ENCODE results near the gene PGAM5. TPM values are rescaled to one million over a fixed set of nuclear protein-coding genes. Genes with fewer than 3 reads are reported as not detected.

PGAM5 gene
- polyA plus RNA-seq, 1 donor from 2014 or later = 32.5 TPM

DNA sequence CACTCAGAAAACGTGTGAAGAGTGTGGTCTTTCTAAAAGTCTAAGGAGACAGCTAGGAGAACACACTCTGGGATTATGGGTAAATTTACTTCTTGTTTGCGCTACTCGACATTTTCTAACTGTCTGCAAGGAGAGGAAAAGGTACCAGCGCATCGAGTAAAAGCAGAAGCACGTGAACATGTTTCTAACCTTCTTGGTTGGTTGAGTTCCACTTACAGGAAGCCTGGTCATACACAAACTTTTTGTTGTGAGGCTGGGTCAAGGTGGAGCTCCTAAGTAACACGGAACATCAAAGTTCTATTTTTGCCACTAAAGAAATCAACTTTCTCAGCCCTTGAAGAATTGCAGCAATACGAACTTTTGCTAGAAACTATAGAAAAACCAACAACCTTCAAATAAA is 31.0 kb downstream of the PGAM5 start:
- H3K4me2 ChIP-seq (ENCODE audit: low read length) = no peak overlapping the region
- H3K27ac ChIP-seq (ENCODE audit: low read length) = no peak overlapping the region
- H3K9me2 ChIP-seq (ENCODE audit: insufficient read depth, low read length) = no peaks in the 10 kb centered on the region
- H3K36me3 ChIP-seq (ENCODE audit: insufficient read depth, low read length) = peaks cover 12% of the 10 kb centered on the region
- TF ChIP-seq RAD21 (conservative IDR thresholded peaks at IDR 0.05) = no peak
- no peak for TF ChIP-seq TAF1 (IDR thresholded peaks at IDR 0.05; ENCODE audit: low read depth)
- TF ChIP-seq, protein P1, sequence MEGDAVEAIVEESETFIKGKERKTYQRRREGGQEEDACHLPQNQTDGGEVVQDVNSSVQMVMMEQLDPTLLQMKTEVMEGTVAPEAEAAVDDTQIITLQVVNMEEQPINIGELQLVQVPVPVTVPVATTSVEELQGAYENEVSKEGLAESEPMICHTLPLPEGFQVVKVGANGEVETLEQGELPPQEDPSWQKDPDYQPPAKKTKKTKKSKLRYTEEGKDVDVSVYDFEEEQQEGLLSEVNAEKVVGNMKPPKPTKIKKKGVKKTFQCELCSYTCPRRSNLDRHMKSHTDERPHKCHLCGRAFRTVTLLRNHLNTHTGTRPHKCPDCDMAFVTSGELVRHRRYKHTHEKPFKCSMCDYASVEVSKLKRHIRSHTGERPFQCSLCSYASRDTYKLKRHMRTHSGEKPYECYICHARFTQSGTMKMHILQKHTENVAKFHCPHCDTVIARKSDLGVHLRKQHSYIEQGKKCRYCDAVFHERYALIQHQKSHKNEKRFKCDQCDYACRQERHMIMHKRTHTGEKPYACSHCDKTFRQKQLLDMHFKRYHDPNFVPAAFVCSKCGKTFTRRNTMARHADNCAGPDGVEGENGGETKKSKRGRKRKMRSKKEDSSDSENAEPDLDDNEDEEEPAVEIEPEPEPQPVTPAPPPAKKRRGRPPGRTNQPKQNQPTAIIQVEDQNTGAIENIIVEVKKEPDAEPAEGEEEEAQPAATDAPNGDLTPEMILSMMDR (IDR thresholded peaks at IDR 0.05; ENCODE audit: poor library complexity, severe bottlenecking) = no peak
- TF ChIP-seq POLR2AphosphoS5 (IDR thresholded peaks at IDR 0.05) = no peak
- no peak for TF ChIP-seq EP300 (conservative IDR thresholded peaks at IDR 0.05; ENCODE audit: poor library complexity, severe bottlenecking)
- no peak for TF ChIP-seq SMC3 (conservative IDR thresholded peaks at IDR 0.05; ENCODE audit: poor library complexity)
- TF ChIP-seq, protein P2, sequence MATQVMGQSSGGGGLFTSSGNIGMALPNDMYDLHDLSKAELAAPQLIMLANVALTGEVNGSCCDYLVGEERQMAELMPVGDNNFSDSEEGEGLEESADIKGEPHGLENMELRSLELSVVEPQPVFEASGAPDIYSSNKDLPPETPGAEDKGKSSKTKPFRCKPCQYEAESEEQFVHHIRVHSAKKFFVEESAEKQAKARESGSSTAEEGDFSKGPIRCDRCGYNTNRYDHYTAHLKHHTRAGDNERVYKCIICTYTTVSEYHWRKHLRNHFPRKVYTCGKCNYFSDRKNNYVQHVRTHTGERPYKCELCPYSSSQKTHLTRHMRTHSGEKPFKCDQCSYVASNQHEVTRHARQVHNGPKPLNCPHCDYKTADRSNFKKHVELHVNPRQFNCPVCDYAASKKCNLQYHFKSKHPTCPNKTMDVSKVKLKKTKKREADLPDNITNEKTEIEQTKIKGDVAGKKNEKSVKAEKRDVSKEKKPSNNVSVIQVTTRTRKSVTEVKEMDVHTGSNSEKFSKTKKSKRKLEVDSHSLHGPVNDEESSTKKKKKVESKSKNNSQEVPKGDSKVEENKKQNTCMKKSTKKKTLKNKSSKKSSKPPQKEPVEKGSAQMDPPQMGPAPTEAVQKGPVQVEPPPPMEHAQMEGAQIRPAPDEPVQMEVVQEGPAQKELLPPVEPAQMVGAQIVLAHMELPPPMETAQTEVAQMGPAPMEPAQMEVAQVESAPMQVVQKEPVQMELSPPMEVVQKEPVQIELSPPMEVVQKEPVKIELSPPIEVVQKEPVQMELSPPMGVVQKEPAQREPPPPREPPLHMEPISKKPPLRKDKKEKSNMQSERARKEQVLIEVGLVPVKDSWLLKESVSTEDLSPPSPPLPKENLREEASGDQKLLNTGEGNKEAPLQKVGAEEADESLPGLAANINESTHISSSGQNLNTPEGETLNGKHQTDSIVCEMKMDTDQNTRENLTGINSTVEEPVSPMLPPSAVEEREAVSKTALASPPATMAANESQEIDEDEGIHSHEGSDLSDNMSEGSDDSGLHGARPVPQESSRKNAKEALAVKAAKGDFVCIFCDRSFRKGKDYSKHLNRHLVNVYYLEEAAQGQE (IDR thresholded peaks at IDR 0.05; ENCODE audit: borderline replicate concordance) = no peak
- TF ChIP-seq EZH2 (IDR thresholded peaks at IDR 0.05; ENCODE audit: borderline replicate concordance, insufficient read depth, low read length, poor library complexity, severe bottlenecking) = no peak
- no peak for TF ChIP-seq MXI1 (conservative IDR thresholded peaks at IDR 0.05; ENCODE audit: poor library complexity, severe bottlenecking)
- no peak overlapping the region for H2AFZ ChIP-seq (ENCODE audit: low read depth, low read length)
- H3F3A ChIP-seq (ENCODE audit: insufficient read depth, low read length, poor library complexity, severe bottlenecking) = no peaks in the 10 kb centered on the region
- H3K9ac ChIP-seq (ENCODE audit: low read length) = no peak overlapping the region
- no peaks in the 10 kb centered on the region for H3K79me2 ChIP-seq (replicated peaks; ENCODE audit: insufficient read depth, low read length)
- H3K9me3 ChIP-seq (ENCODE audit: low read length) = no peaks in the 10 kb centered on the region
- H4K20me1 ChIP-seq (ENCODE audit: insufficient read depth) = no peaks in the 10 kb centered on the region
- H3K4me3 ChIP-seq (ENCODE audit: low read length) = no peak overlapping the region
- no peaks in the 10 kb centered on the region for H3K27me3 ChIP-seq (ENCODE audit: insufficient read depth, low read depth, low read length)

GRCh38 chr12:132743831-132744230 is 33.2 kb downstream of the PGAM5 start:
- H3K9ac ChIP-seq (ENCODE audit: low read length) = no peak overlapping the region
- H3K79me2 ChIP-seq (replicated peaks; ENCODE audit: insufficient read depth, low read length) = no peaks in the 10 kb centered on the region
- TF ChIP-seq SMC3 (conservative IDR thresholded peaks at IDR 0.05; ENCODE audit: poor library complexity) = no peak
- TF ChIP-seq, protein P2 (IDR thresholded peaks at IDR 0.05; ENCODE audit: borderline replicate concordance) = no peak
- TF ChIP-seq, protein P1 (IDR thresholded peaks at IDR 0.05; ENCODE audit: poor library complexity, severe bottlenecking) = no peak
- TF ChIP-seq EZH2 (IDR thresholded peaks at IDR 0.05; ENCODE audit: borderline replicate concordance, insufficient read depth, low read length, poor library complexity, severe bottlenecking) = no peak
- TF ChIP-seq EP300 (conservative IDR thresholded peaks at IDR 0.05; ENCODE audit: poor library complexity, severe bottlenecking) = no peak
- no peak for TF ChIP-seq POLR2AphosphoS5 (IDR thresholded peaks at IDR 0.05)
- TF ChIP-seq RAD21 (conservative IDR thresholded peaks at IDR 0.05) = no peak
- no peak for TF ChIP-seq TAF1 (IDR thresholded peaks at IDR 0.05; ENCODE audit: low read depth)
- no peak for TF ChIP-seq MXI1 (conservative IDR thresholded peaks at IDR 0.05; ENCODE audit: poor library complexity, severe bottlenecking)
- H3K27ac ChIP-seq (ENCODE audit: low read length) = no peak overlapping the region
- no peaks in the 10 kb centered on the region for H3K9me3 ChIP-seq (ENCODE audit: low read length)
- no peaks in the 10 kb centered on the region for H3F3A ChIP-seq (ENCODE audit: insufficient read depth, low read length, poor library complexity, severe bottlenecking)
- no peak overlapping the region for H3K4me3 ChIP-seq (ENCODE audit: low read length)
- H3K9me2 ChIP-seq (ENCODE audit: insufficient read depth, low read length) = no peaks in the 10 kb centered on the region
- no peaks in the 10 kb centered on the region for H3K27me3 ChIP-seq (ENCODE audit: insufficient read depth, low read depth, low read length)
- H4K20me1 ChIP-seq (ENCODE audit: insufficient read depth) = no peaks in the 10 kb centered on the region
- H3K4me2 ChIP-seq (ENCODE audit: low read length) = no peak overlapping the region
- H3K36me3 ChIP-seq (ENCODE audit: insufficient read depth, low read length) = peaks cover 12% of the 10 kb centered on the region
- H2AFZ ChIP-seq (ENCODE audit: low read depth, low read length) = no peak overlapping the region
